Stimulated activated CD8-positive, alpha-beta memory T cell treated with anti-CD3 and anti-CD28 coated beads, Interleukin-2, amount 100 ng/mL, for 48 hours (primary cell): ENCODE measurements around the gene ACSL6.

Experiments used
- DNase-seq, 2 donors: peaks; one replicate each; pipeline ENCODE4 v3.0.0-alpha.2; 2020; ENCODE audit warnings: low read depth in 2 of 2

ACSL6 gene

GRCh38 chr5:131979816-131980215, 31.6 kb downstream of the ACSL6 start:
- no peak for DNase-seq

- no peak for DNase-seq
Observed at GRCh38 chr5:131977212-131977604, 34.2 kb downstream of the ACSL6 start.

GRCh38 chr5:131976414-131977211, 34.8 kb downstream of the ACSL6 start:
- no peak for DNase-seq

DNA sequence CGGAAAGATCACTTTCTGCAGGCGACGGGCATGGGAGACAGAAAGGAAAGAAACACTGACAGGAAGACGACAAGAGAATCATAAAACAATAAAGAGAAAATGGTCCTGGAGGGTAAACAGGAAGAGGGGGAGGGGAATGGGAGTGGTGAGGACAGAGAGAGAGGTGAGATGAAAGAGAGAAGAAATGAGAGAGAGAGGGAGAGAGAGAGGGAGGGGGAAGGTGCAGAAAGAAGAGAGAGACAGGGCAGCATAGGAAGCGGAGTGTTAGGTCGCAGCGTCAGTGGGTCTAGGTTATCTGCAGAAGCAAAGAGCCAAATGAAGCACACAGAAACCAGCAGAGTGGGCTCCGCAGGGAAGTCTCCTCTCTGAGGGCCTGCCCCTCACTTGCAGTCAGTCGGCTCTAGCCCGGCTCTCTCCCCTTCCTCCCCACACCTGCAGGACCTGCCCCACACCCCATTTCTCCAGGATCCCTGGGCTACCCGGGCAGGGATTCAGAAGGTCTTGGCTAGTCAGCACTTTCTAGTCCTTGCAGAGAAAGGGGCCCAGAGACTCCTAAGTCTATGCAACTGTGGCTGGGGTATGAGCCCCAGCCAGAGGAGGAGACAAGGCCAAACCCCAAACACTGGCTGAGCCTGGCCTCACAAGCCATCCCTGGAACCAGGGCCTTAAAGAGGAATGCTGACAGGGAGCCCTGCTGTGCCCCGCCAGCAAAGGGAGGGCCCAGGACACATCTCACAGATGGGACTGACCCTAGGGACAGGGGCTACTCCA, 36.3 kb downstream of the ACSL6 start:
- DNase-seq, result no peak

DNA sequence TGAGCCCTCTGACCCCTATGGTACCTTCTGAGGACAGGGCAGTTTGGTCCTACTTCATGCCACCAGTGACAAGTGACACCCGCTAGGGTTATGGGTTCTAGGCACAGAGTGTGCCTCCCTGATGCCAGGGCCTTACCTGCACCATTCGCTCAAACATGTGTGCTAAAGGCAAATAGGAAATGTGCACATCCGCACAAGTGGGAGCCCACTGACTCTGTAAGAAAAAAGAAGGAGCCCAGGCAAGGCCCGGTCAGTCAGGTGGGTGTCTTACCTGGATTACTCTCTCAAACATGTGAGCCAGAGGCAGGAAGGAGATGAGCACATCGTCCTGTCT, 36.9 kb downstream of the ACSL6 start:
- no peak for DNase-seq

- no peak for DNase-seq
Observed at GRCh38 chr5:131974016-131974415, 37.4 kb downstream of the ACSL6 start.

GRCh38 chr5:131973089-131973712, 38.3 kb downstream of the ACSL6 start:
- no peak for DNase-seq

GRCh38 chr5:131968396-131968954, 43.0 kb downstream of the ACSL6 start:
- DNase-seq, result no peak

- no peak for DNase-seq
Observed at GRCh38 chr5:131966551-131966950, 44.9 kb downstream of the ACSL6 start.

DNA sequence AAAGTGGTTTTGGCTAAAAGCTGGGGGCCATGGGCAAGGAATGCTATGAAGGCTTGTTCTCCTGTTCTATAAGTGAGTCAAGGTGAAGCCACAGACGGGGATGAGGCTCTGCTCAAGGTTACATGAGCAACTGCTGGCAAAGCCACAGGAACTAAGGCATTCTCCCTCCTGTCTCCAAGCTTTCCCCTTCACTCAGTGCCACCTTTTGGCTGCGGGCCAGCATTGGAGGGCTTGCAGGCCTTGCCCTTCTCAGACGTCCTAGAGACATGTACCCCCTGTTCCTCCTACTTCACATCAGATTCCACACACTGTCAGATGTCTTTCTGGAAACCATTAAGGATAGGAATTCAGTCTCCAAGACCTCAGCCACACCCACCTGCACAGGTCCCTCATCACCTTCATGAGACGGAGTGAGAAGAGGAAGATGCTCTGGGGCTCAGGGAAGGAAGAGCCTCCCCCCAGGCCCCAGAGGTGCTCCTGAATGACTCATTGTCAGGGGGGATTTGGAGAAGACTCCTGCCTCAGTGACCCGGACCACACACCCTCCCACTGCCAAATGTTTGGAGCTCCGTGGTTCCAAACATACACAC, 45.5 kb downstream of the ACSL6 start:
- no peak for DNase-seq

- DNase-seq, result no peak
Observed at GRCh38 chr5:131959906-131960305, 51.6 kb downstream of the ACSL6 start.

GRCh38 chr5:131959136-131959535, 52.3 kb downstream of the ACSL6 start:
- DNase-seq, result no peak

DNA sequence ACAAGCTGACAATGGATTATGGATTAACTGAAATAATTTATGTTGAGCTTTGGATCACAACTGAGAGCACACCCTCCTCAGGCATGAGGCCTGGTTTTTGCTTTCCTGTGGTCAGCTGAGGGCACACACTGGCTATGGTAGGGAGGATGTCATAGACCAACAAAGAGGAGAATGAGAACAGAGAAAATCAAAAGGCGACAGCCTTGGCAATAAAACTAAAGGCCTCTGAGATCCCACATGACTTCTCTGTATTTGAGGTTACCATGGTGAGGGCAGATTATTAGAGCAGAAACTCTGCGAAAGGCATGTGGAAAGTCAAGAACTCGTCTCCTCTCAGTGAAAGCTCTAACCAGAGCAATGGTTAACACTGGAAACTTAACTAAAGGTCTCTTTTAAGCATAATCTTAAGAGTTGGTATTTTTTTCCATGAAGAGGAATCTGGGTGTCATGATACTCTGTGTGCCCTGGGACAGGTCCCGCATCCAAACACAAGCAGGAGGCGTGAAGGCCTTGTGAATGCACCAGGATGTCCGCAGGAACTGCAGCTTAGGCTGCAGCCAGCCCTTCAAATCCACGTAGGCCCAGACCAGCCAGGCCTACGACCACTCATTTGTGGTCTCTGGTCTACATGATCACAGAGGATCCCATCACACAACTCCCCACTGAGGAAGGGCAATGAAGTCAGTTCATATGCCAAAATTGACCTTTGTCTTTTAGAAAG, 53.6 kb downstream of the ACSL6 start:
- no peak for DNase-seq

DNA sequence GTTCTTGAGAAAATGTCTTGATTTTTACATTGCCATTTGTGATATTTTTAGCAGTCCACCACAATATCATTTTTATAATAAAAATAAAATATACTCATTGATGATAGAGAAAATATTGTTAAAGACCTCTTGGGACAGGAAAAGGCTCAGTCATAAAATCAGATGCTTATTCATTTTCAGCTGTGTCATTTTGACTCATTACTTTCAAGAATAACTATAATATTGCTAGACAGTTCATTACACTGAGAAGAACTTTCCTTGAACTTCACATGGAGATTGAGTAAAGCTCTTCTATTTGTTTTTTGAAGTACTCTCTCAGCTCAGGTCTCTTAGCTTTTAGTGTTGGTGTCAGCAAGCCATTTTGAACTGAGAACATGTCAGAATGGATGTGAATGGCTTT, 57.5 kb downstream of the ACSL6 start:
- no peak for DNase-seq

- no peak for DNase-seq
Observed at GRCh38 chr5:131952301-131952857, 59.1 kb downstream of the ACSL6 start.

- no peak for DNase-seq
Observed at GRCh38 chr5:131950706-131951105, 60.8 kb downstream of the ACSL6 start.

GRCh38 chr5:131947445-131947844, 64.0 kb downstream of the ACSL6 start:
- DNase-seq, result no peak

DNA sequence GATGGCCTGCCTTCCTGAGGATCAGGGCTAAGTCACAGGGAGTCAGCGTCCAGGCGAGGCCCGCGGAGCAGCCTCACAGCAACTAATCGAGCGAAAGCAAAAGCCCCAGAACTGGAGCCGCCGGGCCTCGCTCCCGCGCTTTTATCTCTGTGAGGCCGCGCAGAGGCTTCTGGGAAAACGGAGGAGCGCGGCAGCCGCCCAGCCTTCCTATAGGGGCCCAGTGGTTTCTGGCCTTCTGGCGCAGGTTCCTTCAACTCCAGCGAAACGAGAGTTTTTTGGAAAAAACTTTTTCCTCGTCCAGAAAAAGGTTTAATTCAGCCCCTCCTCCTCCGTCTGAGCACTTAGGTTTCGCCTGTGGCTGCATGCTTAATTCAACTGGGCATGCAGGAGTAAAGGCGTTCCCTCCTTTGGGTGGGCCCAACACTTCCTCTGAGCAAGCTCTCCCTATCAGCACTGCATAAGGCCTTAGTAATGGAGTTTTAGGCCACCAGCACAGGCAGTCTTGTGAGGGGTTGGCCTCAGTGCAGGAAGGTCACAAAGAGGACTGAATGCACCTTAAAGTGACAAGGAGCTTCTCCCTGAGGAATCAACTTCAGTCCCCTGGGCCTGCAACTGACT, 65.8 kb downstream of the ACSL6 start, which contains the start of gene MEIKIN:
Gene MEIKIN, minus strand, starts transcription at position 113 of the 618 bp plus-strand sequence. CDS start 158 bp downstream, outside the sequence.
- DNase-seq, result no peak

DNA sequence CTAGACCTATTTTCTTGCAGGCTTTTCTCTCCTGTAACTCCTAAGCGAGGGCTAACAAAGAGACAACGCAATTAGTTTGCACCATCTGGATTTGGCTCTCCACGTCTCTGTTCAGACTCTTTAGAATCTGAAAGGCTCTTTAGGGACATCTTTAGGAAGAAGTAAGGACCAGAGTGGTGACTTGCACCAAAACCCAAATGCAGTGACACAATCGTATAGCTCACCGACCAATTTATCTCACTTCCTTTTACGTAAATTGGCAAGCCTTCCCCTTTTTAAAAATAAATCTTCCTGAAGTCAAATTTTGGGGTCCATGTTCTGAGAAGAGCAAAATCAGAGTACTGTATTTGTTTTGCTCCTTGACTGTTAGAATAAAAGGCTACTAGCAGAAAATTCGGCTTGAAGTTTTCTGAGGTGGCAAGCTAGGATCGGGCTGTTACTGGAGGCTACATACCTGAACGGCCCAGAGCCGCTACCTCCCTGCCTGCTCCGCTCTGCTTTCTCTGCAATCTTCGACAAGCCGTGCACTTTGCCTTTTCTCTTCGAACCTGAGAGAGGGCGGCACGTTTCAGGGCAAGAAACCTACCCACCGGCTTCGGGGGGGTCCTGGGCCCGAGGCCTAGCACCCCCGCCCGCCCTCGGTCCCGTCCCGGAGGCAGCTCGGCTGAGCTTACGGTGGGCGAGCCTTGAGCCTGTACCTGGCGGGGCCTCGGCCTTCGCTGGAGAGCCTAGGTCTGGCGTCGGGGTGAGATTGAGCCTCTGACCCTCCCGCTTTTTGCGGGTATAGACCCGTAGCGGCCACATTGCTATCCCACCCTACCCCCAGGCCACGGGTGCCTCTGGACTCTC, 66.5 kb downstream of the ACSL6 start:
- no peak for DNase-seq

DNA sequence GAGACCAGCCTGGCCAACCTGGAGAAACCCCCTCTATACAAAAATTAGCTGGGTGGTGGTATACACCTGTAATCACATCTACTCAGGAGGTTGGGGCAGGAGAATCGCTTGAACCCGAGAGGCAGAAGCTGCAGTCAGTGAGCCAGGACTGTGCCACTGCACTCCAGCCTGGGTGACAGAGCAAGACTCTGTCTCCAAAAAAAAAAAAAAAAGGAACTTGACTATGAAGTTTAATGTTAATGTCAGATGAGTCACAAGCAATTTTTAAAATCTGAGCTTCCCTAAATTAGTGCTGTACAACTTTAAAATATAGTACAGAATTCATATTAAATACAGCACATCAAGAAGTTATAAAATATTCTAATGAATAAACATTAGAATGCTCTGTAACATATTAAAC, 67.5 kb downstream of the ACSL6 start:
- DNase-seq, result no peak
